Left lung (tissue), 10 donors: ENCODE data around the gene ALDOB. TPM values are rescaled to one million over a fixed set of nuclear protein-coding genes. Genes with fewer than 3 reads are reported as not detected.

ENCODE experiments used
- ATAC-seq: fragments of 200-7000 bp; cut with Tn5 transposase; one replicate; pipeline ENCODE4 v1.9.1; 2020; ENCODE audit warnings: moderate library complexity
- DNase-seq, 4 donors: peaks; one replicate each; pipeline ENCODE4 v3.0.0-alpha.2; 2013 to 2020
- H3K27ac ChIP-seq, 2 donors: fragments of 200-600 bp; sonication (generic) in 1 of 2; one replicate each; pipeline versions ENCODE4 v1.5.0 to v1.8.0; 2020 to 2021
- H3K27me3 ChIP-seq, 2 donors: fragments of 200-600 bp; sonication (generic) in 1 of 2; one replicate each; pipeline versions ENCODE4 v1.5.0 to v1.8.0; 2020 to 2021
- H3K36me3 ChIP-seq, 2 donors: fragments of 200-600 bp; sonication (generic) in 1 of 2; one replicate each; pipeline versions ENCODE4 v1.5.0 to v1.8.0; 2020 to 2021
- H3K4me1 ChIP-seq, 2 donors: fragments of 200-600 bp; one replicate each; pipeline ENCODE4 v1.8.0; 2021
- H3K4me3 ChIP-seq, 2 donors: fragments of 200-600 bp; sonication (generic) in 1 of 2; one replicate each; pipeline versions ENCODE4 v1.5.0 to v1.8.0; 2020 to 2021; ENCODE audit warnings: mild to moderate bottlenecking in 1 of 2
- H3K9me3 ChIP-seq, 2 donors: fragments of 200-600 bp; sonication (generic) in 1 of 2; one replicate each; pipeline versions ENCODE4 v1.5.0 to v1.8.0; 2020 to 2021
- intact Hi-C, 2 donors: fragments of 100-400 bp; cut with DNase I; formaldehyde crosslinking; loops; one replicate each; pipeline versions ENCODE4 v1.11.2 to v1.14.2; 2022
- polyA plus RNA-seq, 6 donors: library from polyadenylated mRNA; unstranded; fragments of 120-200 nt; gene quantifications; one replicate each; pipeline ENCODE4 v1.2.1, GENCODE V29; 2013; ENCODE audit not compliant: insufficient read length in 6 of 6
- total RNA-seq, 2 donors: library from RNA; stranded (reverse); fragmentation: NEBNext Ultra II Directional; extraction: Animal tissue kit (Norgen Biotek cat#: 25700); gene quantifications; one replicate each; pipeline ENCODE4 v1.2.1, GENCODE V29; 2021
- TF ChIP-seq, protein P1 (sequence below), 2 donors: fragments of 200-600 bp; sonication (generic) in 1 of 2; IDR thresholded peaks; one replicate each; pipeline versions ENCODE4 v1.5.0 to v1.8.0; 2021; ENCODE audit warnings: antibody characterized with exemption in 2 of 2
- donor health status: DM: no; HTN: yes; CAD: no.
- donor health status: DM: no; HTN: no; CAD: no.

ALDOB gene
- total and polyA plus RNA-seq, 8 donors = 2.2 to 7.4 (median 2.4) TPM; not detected in 2

DNA sequence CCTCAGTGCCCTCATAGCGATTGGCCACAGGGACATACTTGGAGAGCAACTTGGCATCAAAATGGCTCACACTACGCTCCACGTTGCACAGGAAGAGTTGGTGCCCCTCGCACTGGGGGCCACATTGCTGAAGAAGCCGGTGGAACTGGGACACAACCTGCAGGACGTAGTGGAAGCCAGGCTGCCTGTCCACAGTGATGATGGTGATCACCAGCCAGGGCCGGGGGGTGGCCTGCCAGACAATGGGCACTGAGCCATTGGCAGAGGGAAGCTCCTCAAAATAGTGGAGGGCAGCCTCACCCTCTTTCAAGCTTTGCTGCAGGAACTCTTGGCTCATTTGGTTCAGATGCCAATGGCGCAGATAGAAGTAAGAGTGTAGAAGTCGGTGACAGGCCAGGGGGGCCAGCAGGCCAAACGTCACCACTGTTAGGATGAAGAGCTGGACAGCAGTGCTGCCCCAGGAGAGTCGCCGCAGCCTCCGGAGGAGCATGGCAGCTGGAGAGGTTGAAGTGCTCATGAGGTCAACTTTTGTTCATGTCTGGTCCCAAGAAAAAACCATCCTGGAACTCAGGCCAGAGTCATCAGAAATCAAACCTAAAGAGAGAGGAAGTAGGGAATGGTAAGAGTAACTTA is 41.1 kb upstream of the ALDOB start:
- no peaks in the 10 kb centered on the region for H3K27me3 ChIP-seq
- no peaks in the 10 kb centered on the region for H3K9me3 ChIP-seq
- no peak overlapping the region for H3K4me3 ChIP-seq
- no peaks in the 10 kb centered on the region for H3K4me1 ChIP-seq
- ATAC-seq (no peak), DNase-seq (peak in 1 of 4 donors; percentile 64)
- no peak overlapping the region for H3K27ac ChIP-seq
- intact Hi-C loops = no loop called here
- TF ChIP-seq, protein P1, sequence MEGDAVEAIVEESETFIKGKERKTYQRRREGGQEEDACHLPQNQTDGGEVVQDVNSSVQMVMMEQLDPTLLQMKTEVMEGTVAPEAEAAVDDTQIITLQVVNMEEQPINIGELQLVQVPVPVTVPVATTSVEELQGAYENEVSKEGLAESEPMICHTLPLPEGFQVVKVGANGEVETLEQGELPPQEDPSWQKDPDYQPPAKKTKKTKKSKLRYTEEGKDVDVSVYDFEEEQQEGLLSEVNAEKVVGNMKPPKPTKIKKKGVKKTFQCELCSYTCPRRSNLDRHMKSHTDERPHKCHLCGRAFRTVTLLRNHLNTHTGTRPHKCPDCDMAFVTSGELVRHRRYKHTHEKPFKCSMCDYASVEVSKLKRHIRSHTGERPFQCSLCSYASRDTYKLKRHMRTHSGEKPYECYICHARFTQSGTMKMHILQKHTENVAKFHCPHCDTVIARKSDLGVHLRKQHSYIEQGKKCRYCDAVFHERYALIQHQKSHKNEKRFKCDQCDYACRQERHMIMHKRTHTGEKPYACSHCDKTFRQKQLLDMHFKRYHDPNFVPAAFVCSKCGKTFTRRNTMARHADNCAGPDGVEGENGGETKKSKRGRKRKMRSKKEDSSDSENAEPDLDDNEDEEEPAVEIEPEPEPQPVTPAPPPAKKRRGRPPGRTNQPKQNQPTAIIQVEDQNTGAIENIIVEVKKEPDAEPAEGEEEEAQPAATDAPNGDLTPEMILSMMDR (IDR thresholded peaks at IDR 0.05) = no peak
- H3K36me3 ChIP-seq = no peaks in the 10 kb centered on the region

DNA sequence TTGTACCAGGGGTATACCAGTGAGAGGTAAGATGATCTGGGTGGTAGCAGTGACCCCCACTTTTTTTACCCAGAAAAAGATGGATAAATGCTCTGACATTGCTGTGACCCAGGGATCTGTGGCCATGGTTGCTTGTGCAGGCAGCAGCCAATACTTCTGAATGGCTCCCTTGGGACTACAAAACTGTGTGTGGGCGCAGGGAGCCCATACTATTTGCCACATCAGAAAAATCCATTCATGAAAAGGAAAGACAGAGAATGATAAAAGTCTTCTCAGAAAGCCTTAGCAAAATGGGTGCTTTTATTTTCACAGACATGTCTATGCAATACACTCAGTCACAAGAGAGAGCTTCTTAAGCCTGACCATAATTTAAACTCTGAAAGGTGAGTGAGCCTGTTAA is 37.3 kb upstream of the ALDOB start:
- DNase-seq (no peak), ATAC-seq (no peak)
- TF ChIP-seq, protein P1 (IDR thresholded peaks at IDR 0.05) = no peak
- H3K9me3 ChIP-seq = no peaks in the 10 kb centered on the region
- intact Hi-C loops = no loop called here
- no peak overlapping the region for H3K27ac ChIP-seq
- H3K4me3 ChIP-seq = no peak overlapping the region
- H3K36me3 ChIP-seq = no peaks in the 10 kb centered on the region
- H3K4me1 ChIP-seq = no peaks in the 10 kb centered on the region
- H3K27me3 ChIP-seq = no peaks in the 10 kb centered on the region

DNA sequence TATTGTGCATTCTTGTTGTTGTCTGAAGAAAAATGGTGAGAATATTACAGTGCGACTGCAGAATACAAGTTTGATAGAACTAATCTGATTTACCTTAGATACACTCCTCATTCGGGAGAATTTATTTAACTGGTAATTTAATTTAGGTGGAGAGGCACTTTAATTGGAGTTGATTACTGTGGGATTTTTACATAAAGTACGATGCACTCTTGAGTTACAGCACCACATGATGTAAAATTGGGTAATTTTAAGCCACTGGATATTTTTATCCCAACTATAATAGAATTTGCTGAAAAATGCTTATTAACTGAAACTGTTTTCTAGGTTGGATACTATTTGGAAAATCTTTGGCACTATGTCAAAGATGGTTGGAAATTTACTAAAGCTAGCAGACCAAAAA is 35.4 kb upstream of the ALDOB start:
- Histone ChIP-seq H3K4me3 (no peak overlapping the region), H3K27ac (no peak overlapping the region), H3K9me3 (no peaks in the 10 kb centered on the region), H3K36me3 (no peaks in the 10 kb centered on the region), H3K4me1 (no peaks in the 10 kb centered on the region), H3K27me3 (no peaks in the 10 kb centered on the region)
- ATAC-seq = no peak
- intact Hi-C loops = no loop called here
- no peak for DNase-seq
- TF ChIP-seq, protein P1 (IDR thresholded peaks at IDR 0.05) = no peak

DNA sequence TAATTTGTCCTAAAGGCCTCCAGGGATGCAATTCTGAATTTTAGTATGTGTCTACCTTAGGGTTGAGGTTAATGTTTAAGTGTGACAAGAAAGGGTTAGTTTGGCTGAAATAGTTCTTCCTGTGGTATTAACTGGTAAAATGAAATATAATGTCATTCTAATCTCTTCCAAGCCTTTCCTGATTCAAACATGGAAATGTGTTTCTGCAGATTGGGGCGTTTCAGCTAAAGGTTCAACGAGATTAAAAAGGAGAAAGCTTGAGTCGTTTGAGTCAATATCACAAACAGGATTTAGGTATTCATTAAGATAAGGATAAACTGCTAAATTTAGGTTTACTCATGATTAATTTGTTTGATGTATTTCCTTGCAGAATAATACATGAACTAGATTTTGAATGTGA is 34.4 kb upstream of the ALDOB start:
- H3K9me3 ChIP-seq = no peaks in the 10 kb centered on the region
- peaks cover 0 to 4% of the 10 kb centered on the region in 2 donors for H3K27me3 ChIP-seq
- ATAC-seq = no peak
- H3K36me3 ChIP-seq = no peaks in the 10 kb centered on the region
- intact Hi-C loops = no loop called here
- TF ChIP-seq, protein P1 (IDR thresholded peaks at IDR 0.05) = no peak
- no peak overlapping the region for H3K27ac ChIP-seq
- H3K4me1 ChIP-seq = no peaks in the 10 kb centered on the region
- DNase-seq = no peak
- no peak overlapping the region for H3K4me3 ChIP-seq

DNA sequence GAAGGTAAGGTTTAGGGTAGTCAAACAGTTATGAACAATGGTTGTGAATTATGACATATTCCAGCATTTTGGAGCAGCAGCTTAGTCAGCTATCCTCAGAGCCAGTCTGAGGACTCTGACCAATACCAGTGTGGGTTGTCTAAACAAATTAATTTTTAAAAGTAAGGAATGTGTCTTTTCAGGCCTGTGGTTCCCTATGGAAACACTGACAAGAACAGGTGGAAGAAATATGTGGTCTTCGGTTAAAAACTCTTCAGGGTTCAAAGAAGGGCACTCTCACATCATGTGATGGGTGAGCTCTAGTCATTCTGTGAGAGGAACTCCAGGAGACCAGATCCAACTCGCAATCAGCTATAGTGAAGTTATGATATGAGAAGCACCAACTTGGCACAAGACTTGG is 33.5 kb upstream of the ALDOB start:
- H3K9me3 ChIP-seq = no peaks in the 10 kb centered on the region
- H3K4me1 ChIP-seq = no peaks in the 10 kb centered on the region
- ATAC-seq (no peak), DNase-seq (no peak)
- H3K27me3 ChIP-seq = peaks cover 0 to 9% of the 10 kb centered on the region in 2 donors
- intact Hi-C loops = no loop called here
- TF ChIP-seq, protein P1 (IDR thresholded peaks at IDR 0.05) = no peak
- no peaks in the 10 kb centered on the region for H3K36me3 ChIP-seq
- H3K27ac ChIP-seq = no peak overlapping the region
- no peak overlapping the region for H3K4me3 ChIP-seq
